Measurements from ENCODE around the gene NET1.

DNA sequence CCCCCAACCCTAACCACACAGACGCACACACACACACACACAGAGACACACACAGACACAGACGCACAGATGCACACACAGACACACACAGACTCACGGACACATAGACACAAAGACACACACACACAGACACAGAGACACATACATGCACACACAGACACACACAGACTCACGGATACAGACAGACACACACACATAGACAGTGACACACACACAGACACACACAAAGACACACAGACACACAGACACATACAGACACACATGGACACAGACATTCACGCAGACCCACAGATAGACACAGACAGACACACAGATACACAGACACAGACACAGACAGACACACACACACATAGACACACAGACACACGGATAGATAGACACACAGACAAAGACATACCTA lies 84.9 kb downstream of the NET1 start:
- TF ChIP-seq FOXM1 (IDR thresholded peaks at IDR 0.05; ENCODE audit: borderline replicate concordance, low read depth) (no peak), CREB1 (IDR thresholded peaks at IDR 0.05; ENCODE audit: low read depth) (no peak), EP300 (IDR thresholded peaks at IDR 0.05; ENCODE audit: borderline replicate concordance) (no peak), YY1 (IDR thresholded peaks at IDR 0.05; ENCODE audit: low read depth) (no peak)
